HCT116 (cell line): Measurements from ENCODE around the gene RNF4. TPM values are rescaled to one million over a fixed set of nuclear protein-coding genes. Genes with fewer than 3 reads are reported as not detected.

Experiments
- ATAC-seq: fragments of 200-7000 bp; cut with Tn5 transposase; 2 replicates; pipeline ENCODE4 v1.9.1; 2020; ENCODE audit warnings: mild to moderate bottlenecking, moderate library complexity
- BruUV-seq: library from RNA; stranded (reverse); fragments of 400-500 nt; replicated peaks from 2 replicates; lab custom pipeline; 2021; lab: Mats Ljungman, UMichigan
- CTCF ChIA-PET: fragments of 300-600 bp; sonication (Branson Sonifier 250); formaldehyde crosslinking; loops from one replicate; lab custom pipeline; 2021; ENCODE audit warnings: antibody characterized with exemption; lab: Charles Lee
- POLR2A ChIA-PET: fragments of 300-600, 350-600 bp; sonication (Branson Sonifier 250); formaldehyde crosslinking; loops from one replicate; lab custom pipeline; 2021; ENCODE audit warnings: antibody characterized with exemption; lab: Charles Lee
- RAD21 ChIA-PET, 2 experiments: fragments of 300-600 bp; sonication (Branson Sonifier 250); formaldehyde crosslinking; loops; one replicate each; lab custom pipeline; 2023; ENCODE audit warnings: low total read pairs in 2 of 2; ENCODE audit not compliant: uncharacterized antibody in 2 of 2, unreplicated experiment in 2 of 2, low non-redundant PET in 1 of 2; lab: Charles Lee
- DNase-seq: peaks from one replicate; pipeline ENCODE4 v3.0.0-alpha.2; 2010; ENCODE audit warnings: low read depth, low spot score
- H2AFZ ChIP-seq: fragments of 200-600 bp; shearing (Covaris generic), sonication (generic); 2 replicates; pipeline ENCODE4 v1.6.1; 2017; ENCODE audit warnings: low read depth, mixed run types, mixed read lengths, antibody characterized with exemption, low read length; ENCODE audit not compliant: poor library complexity, severe bottlenecking
- H3K27ac ChIP-seq: 2 replicates; pipeline ENCODE4 v1.5.1; 2012; ENCODE audit warnings: low read depth, low read length
- H3K27me3 ChIP-seq: fragments of 200-600 bp; sonication (generic); 2 replicates; pipeline ENCODE4 v1.6.1; 2016; ENCODE audit warnings: mixed run types, low read length, mixed read lengths; ENCODE audit not compliant: insufficient read depth
- H3K36me3 ChIP-seq, 2 experiments: fragments of 200-500 bp in 1 of 2; fragments of 200-600 bp in 1 of 2; sonication (Bioruptor generic) in 1 of 2; sonication (generic) in 1 of 2; 2 replicates each; pipeline versions ENCODE4 v1.5.1 to v1.6.1; 2014 to 2016; ENCODE audit warnings: low read length in 2 of 2, inconsistent platforms in 1 of 2, mixed read lengths in 1 of 2, mixed run types in 1 of 2; ENCODE audit not compliant: insufficient read depth in 2 of 2, control insufficient read depth in 1 of 2
- H3K4me1 ChIP-seq, 2 experiments: fragments of 200-600 bp in 1 of 2; sonication (generic) in 1 of 2; 2 replicates each; pipeline versions ENCODE4 v1.5.1 to v1.6.1; 2012 to 2017; ENCODE audit warnings: low read length in 2 of 2, inconsistent platforms in 1 of 2, mild to moderate bottlenecking in 1 of 2, mixed read lengths in 1 of 2, mixed run types in 1 of 2, moderate library complexity in 1 of 2; ENCODE audit not compliant: insufficient read depth in 2 of 2, control insufficient read depth in 1 of 2
- H3K4me2 ChIP-seq: fragments of 200-600 bp; sonication (generic); 2 replicates; pipeline ENCODE4 v1.6.1; 2017; ENCODE audit warnings: mixed run types, low read length, mixed read lengths
- H3K4me3 ChIP-seq, 2 experiments: fragments of 200-600 bp in 1 of 2; sonication (generic) in 1 of 2; replicated peaks in 1 of 2; 2 replicates each; pipeline ENCODE4 v1.5.1; 2011 to 2016; ENCODE audit warnings: low read length in 2 of 2, control low read depth in 1 of 2, low read depth in 1 of 2, mild to moderate bottlenecking in 1 of 2, mixed read lengths in 1 of 2, mixed run types in 1 of 2
- H3K79me2 ChIP-seq: fragments of 200-600 bp; sonication (generic); 2 replicates; pipeline ENCODE4 v1.6.1; 2017; ENCODE audit warnings: mild to moderate bottlenecking, mixed run types, low read length, moderate library complexity, mixed read lengths; ENCODE audit not compliant: insufficient read depth
- H3K9ac ChIP-seq: fragments of 200-600 bp; sonication (generic); 2 replicates; pipeline ENCODE4 v1.6.1; 2016; ENCODE audit warnings: low read length, mixed read lengths
- H3K9me2 ChIP-seq: fragments of 200-600 bp; sonication (generic), shearing (Covaris generic); 2 replicates; pipeline ENCODE4 v1.6.1; 2017; ENCODE audit warnings: mixed run types, mild to moderate bottlenecking, moderate library complexity; ENCODE audit not compliant: insufficient read depth
- H3K9me3 ChIP-seq, 2 experiments: fragments of 200-500 bp in 1 of 2; fragments of 200-600 bp in 1 of 2; sonication (Bioruptor generic) in 1 of 2; sonication (generic) in 1 of 2; 2 replicates each; pipeline ENCODE4 v1.6.1; 2014 to 2017; ENCODE audit warnings: low read length in 2 of 2, mixed read lengths in 2 of 2, inconsistent platforms in 1 of 2, low read depth in 1 of 2, mild to moderate bottlenecking in 1 of 2, mixed run types in 1 of 2, moderate library complexity in 1 of 2; ENCODE audit not compliant: control insufficient read depth in 1 of 2, insufficient read depth in 1 of 2
- H4K20me1 ChIP-seq: fragments of 200-600 bp; sonication (generic), shearing (Covaris generic); 2 replicates; pipeline ENCODE4 v1.6.1; 2017; ENCODE audit warnings: mixed run types, mild to moderate bottlenecking, moderate library complexity; ENCODE audit not compliant: insufficient read depth
- ELF1 ChIP-seq: IDR thresholded peaks from 2 replicates; pipeline ENCODE4 v1.6.1; 2012; ENCODE audit warnings: low read depth, borderline replicate concordance
- EZH2 ChIP-seq: fragments of 200-600 bp; sonication (generic); IDR thresholded peaks from 2 replicates; pipeline ENCODE4 v1.6.1; 2017; ENCODE audit warnings: antibody characterized with exemption, mixed run types
- JUND ChIP-seq: IDR thresholded peaks from 2 replicates; pipeline ENCODE4 v1.6.1; 2012
- SIN3A ChIP-seq: IDR thresholded peaks from 2 replicates; pipeline ENCODE4 v1.6.1; 2012; ENCODE audit warnings: low read depth
- SP1 ChIP-seq: IDR thresholded peaks from 2 replicates; pipeline ENCODE4 v1.6.1; 2012; ENCODE audit warnings: low read depth
- intact Hi-C: fragments of 100-400 bp; cut with micrococcal nuclease; formaldehyde crosslinking; loops from 2 replicates; pipeline ENCODE4 v1.10.0; 2022
- total RNA-seq: library from RNA; stranded (reverse); gene quantifications from one replicate; pipeline ENCODE4 v1.2.1, GENCODE V29; 2021; ENCODE audit not compliant: unreplicated experiment
- TF ChIP-seq, protein P1 (sequence below): IDR thresholded peaks from 2 replicates; pipeline ENCODE4 v1.6.1; 2012; ENCODE audit warnings: low read depth
- TF ChIP-seq, protein P2 (sequence below): IDR thresholded peaks from 2 replicates; pipeline ENCODE4 v1.6.1; 2012

The RNF4 gene
- total RNA-seq, 1 experiment from 2014 or later = 62.3 TPM

DNA sequence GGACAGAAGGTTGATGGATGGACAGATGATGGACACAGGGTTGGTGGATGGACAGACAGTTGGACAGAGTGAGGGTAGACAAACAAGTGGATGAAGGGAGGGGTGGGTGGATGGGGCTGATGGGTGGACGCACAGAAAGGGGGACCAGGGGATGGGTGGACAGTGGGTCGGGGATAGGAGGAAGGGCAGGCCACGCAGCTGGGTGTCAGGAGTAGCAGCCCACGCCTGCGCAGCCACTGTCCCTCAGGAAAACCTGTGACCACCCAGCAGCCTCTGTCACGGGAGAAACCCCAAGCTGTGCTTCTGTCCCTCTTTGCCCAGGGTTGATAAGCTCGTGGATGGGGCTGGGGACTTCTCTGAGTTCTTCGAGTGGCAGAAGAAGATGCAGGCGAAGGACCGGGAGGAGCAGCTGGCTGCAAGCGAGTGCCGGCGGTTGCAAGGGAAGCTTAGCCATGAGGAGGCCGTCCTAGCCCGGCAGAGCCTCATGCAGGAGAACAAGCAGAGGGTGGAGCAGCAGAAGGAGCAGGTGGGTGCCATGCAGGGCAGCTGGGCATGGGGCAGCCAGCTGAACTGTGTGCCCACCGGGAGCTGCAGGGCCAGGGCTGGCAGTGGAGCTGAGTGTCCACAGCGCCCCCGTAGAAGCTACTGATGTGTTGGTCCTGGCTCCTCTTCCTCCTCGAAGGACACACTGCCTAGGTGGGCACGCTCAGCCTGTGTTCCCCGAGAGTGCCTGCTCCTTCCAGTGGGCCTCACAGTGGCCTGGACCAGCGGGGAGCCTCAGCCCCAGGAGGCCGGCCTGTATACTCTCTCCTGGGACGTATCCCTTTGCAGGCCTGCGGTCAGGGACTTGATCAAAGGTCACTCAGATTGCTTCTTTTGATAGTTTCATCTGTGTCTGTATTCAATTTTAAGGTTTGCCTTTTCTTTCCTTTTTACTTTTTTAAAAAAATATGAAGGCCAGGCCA, 16.8 kb upstream of the RNF4 start:
- no peak for ATAC-seq
- ChIA-PET CTCF (no interaction called here), POLR2A (no interaction called here)

More for the DNA sequence above, 16.8 kb upstream of the RNF4 start:
- H3K4me3 ChIP-seq = no peak overlapping the region
- no peaks in the 10 kb centered on the region for H3K4me1 ChIP-seq
- H3K36me3 ChIP-seq = no peaks in the 10 kb centered on the region
- H3K9me3 ChIP-seq = no peaks in the 10 kb centered on the region
- no peak for DNase-seq
- BruUV-seq = no TSS peak
- H4K20me1 ChIP-seq = no peaks in the 10 kb centered on the region
- H2AFZ ChIP-seq = no peak overlapping the region
- no peak overlapping the region for H3K4me2 ChIP-seq
- no peak overlapping the region for H3K9ac ChIP-seq
- intact Hi-C loops = no loop called here
- TF ChIP-seq JUND = no peak
- TF ChIP-seq ELF1 = no peak
- no peak for TF ChIP-seq SP1
- TF ChIP-seq EZH2 = no peak
- no peak for TF ChIP-seq SIN3A
- TF ChIP-seq, protein P1, sequence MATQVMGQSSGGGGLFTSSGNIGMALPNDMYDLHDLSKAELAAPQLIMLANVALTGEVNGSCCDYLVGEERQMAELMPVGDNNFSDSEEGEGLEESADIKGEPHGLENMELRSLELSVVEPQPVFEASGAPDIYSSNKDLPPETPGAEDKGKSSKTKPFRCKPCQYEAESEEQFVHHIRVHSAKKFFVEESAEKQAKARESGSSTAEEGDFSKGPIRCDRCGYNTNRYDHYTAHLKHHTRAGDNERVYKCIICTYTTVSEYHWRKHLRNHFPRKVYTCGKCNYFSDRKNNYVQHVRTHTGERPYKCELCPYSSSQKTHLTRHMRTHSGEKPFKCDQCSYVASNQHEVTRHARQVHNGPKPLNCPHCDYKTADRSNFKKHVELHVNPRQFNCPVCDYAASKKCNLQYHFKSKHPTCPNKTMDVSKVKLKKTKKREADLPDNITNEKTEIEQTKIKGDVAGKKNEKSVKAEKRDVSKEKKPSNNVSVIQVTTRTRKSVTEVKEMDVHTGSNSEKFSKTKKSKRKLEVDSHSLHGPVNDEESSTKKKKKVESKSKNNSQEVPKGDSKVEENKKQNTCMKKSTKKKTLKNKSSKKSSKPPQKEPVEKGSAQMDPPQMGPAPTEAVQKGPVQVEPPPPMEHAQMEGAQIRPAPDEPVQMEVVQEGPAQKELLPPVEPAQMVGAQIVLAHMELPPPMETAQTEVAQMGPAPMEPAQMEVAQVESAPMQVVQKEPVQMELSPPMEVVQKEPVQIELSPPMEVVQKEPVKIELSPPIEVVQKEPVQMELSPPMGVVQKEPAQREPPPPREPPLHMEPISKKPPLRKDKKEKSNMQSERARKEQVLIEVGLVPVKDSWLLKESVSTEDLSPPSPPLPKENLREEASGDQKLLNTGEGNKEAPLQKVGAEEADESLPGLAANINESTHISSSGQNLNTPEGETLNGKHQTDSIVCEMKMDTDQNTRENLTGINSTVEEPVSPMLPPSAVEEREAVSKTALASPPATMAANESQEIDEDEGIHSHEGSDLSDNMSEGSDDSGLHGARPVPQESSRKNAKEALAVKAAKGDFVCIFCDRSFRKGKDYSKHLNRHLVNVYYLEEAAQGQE = no peak
- TF ChIP-seq, protein P2, sequence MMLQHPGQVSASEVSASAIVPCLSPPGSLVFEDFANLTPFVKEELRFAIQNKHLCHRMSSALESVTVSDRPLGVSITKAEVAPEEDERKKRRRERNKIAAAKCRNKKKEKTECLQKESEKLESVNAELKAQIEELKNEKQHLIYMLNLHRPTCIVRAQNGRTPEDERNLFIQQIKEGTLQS = no peak
- no peak overlapping the region for H3K27ac ChIP-seq
- RAD21 ChIA-PET = no interaction called here
- H3K27me3 ChIP-seq = no peaks in the 10 kb centered on the region
- H3K79me2 ChIP-seq = no peaks in the 10 kb centered on the region
- H3K9me2 ChIP-seq = no peaks in the 10 kb centered on the region
